ENCODE results near the gene ARHGEF1. TPM values are rescaled to one million over a fixed set of nuclear protein-coding genes. Genes with fewer than 3 reads are reported as not detected.
A peak's percentile ranks its signal among the peaks of the same experiment; 100 is the strongest.

The ARHGEF1 gene
- total and polyA plus RNA-seq, 5 donors: 39.7 to 43.9 (median 41.1) TPM

GRCh38 chr19:41906271-41906670 lies 23.3 kb downstream of the ARHGEF1 start:
- H3K27me3 ChIP-seq (ENCODE audit: control insufficient read depth, insufficient read depth): no peaks in the 10 kb centered on the region
- H3K9me3 ChIP-seq (ENCODE audit: control insufficient read depth, low read length): no peaks in the 10 kb centered on the region
- H3K4me3 ChIP-seq (ENCODE audit: low read length): no peak overlapping the region
- H3K4me1 ChIP-seq (ENCODE audit: control insufficient read depth, insufficient read depth, low read length): no peaks in the 10 kb centered on the region
- intact Hi-C loops (cut with DNase I): no loop called here
- no peak for ATAC-seq
- peak in 1 of 3 donors; percentile 27 for DNase-seq
- no peak overlapping the region for H3K27ac ChIP-seq (ENCODE audit: low read length)
- 72% methylated on average over 9 of the region's 9 CpGs for WGBS

- H3K27ac ChIP-seq (ENCODE audit: low read length): no peak overlapping the region
- H3K4me1 ChIP-seq (ENCODE audit: control insufficient read depth, insufficient read depth, low read length): no peaks in the 10 kb centered on the region
- 79% methylated on average over 21 of the region's 21 CpGs for WGBS
- H3K9me3 ChIP-seq (ENCODE audit: control insufficient read depth, low read length): no peaks in the 10 kb centered on the region
- ATAC-seq (no peak), DNase-seq (peak in 1 of 3 donors; percentile 7)
- intact Hi-C loops (cut with DNase I): no loop called here
- H3K27me3 ChIP-seq (ENCODE audit: control insufficient read depth, insufficient read depth): no peaks in the 10 kb centered on the region
- no peak overlapping the region for H3K4me3 ChIP-seq (ENCODE audit: low read length)
Observed at GRCh38 chr19:41906916-41907680, 24.1 kb downstream of the ARHGEF1 start.

- DNase-seq: peak in 1 of 3 donors; percentile 47
- no peak overlapping the region for H3K4me3 ChIP-seq (ENCODE audit: low read length)
Observed at GRCh38 chr19:41907994-41908615, 25.1 kb downstream of the ARHGEF1 start.

GRCh38 chr19:41908724-41909464 lies 25.9 kb downstream of the ARHGEF1 start:
- peak in 2 of 3 donors; percentile 42 to 55 for DNase-seq
- H3K4me3 ChIP-seq (ENCODE audit: low read length): no peak overlapping the region
- H3K27me3 ChIP-seq (ENCODE audit: control insufficient read depth, insufficient read depth): no peaks in the 10 kb centered on the region
- no peaks in the 10 kb centered on the region for H3K9me3 ChIP-seq (ENCODE audit: control insufficient read depth, low read length)
- intact Hi-C loops (cut with DNase I): no loop called here
- no peak overlapping the region for H3K27ac ChIP-seq (ENCODE audit: low read length)
- H3K4me1 ChIP-seq (ENCODE audit: control insufficient read depth, insufficient read depth, low read length): no peaks in the 10 kb centered on the region
- no peak for ATAC-seq
- WGBS: 73% methylated on average over 11 of the region's 11 CpGs

More at GRCh38 chr19:41907994-41908615, 25.1 kb downstream of the ARHGEF1 start:
- peak in 1 of 2 donors; percentile 2 for ATAC-seq
- Histone ChIP-seq H3K27me3 (ENCODE audit: control insufficient read depth, insufficient read depth) (no peaks in the 10 kb centered on the region), H3K4me1 (ENCODE audit: control insufficient read depth, insufficient read depth, low read length) (no peaks in the 10 kb centered on the region), H3K27ac (ENCODE audit: low read length) (no peak overlapping the region), H3K9me3 (ENCODE audit: control insufficient read depth, low read length) (no peaks in the 10 kb centered on the region)
- 85% methylated on average over 25 of the region's 25 CpGs for WGBS
- intact Hi-C loops (cut with DNase I): no loop called here

- WGBS: 46% methylated on average over 13 of the region's 13 CpGs
- Histone ChIP-seq H3K4me3 (ENCODE audit: low read length) (no peak overlapping the region), H3K9me3 (ENCODE audit: control insufficient read depth, low read length) (no peaks in the 10 kb centered on the region), H3K27ac (ENCODE audit: low read length) (no peak overlapping the region), H3K27me3 (ENCODE audit: control insufficient read depth, insufficient read depth) (no peaks in the 10 kb centered on the region), H3K4me1 (ENCODE audit: control insufficient read depth, insufficient read depth, low read length) (no peaks in the 10 kb centered on the region)
- ATAC-seq (no peak), DNase-seq (peak in 2 of 3 donors; percentile 39 to 44)
- intact Hi-C loops (cut with DNase I): no loop called here
Observed at GRCh38 chr19:41909706-41910105, 26.7 kb downstream of the ARHGEF1 start.

- intact Hi-C loops (cut with DNase I): no loop called here
- Histone ChIP-seq H3K4me3 (ENCODE audit: low read length) (no peak overlapping the region), H3K27ac (ENCODE audit: low read length) (no peak overlapping the region), H3K4me1 (ENCODE audit: control insufficient read depth, insufficient read depth, low read length) (no peaks in the 10 kb centered on the region), H3K27me3 (ENCODE audit: control insufficient read depth, insufficient read depth) (no peaks in the 10 kb centered on the region), H3K9me3 (ENCODE audit: control insufficient read depth, low read length) (no peaks in the 10 kb centered on the region)
- ATAC-seq (no peak), DNase-seq (peak in 2 of 3 donors; percentile 26 to 55)
- WGBS: 56% methylated on average over 12 of the region's 12 CpGs
Observed at GRCh38 chr19:41910240-41910991, 27.4 kb downstream of the ARHGEF1 start.

GRCh38 chr19:41910992-41911888 lies 28.3 kb downstream of the ARHGEF1 start:
- Histone ChIP-seq H3K27ac (ENCODE audit: low read length) (no peak overlapping the region), H3K27me3 (ENCODE audit: control insufficient read depth, insufficient read depth) (no peaks in the 10 kb centered on the region), H3K9me3 (ENCODE audit: control insufficient read depth, low read length) (no peaks in the 10 kb centered on the region), H3K4me1 (ENCODE audit: control insufficient read depth, insufficient read depth, low read length) (no peaks in the 10 kb centered on the region), H3K4me3 (ENCODE audit: low read length) (no peak overlapping the region)
- ATAC-seq (no peak), DNase-seq (peak in 2 of 3 donors; percentile 8 to 26)
- WGBS: 55% methylated on average over 13 of the region's 13 CpGs
- intact Hi-C loops (cut with DNase I): no loop called here

- peak in 2 of 3 donors; percentile 26 to 38 for DNase-seq
- H3K9me3 ChIP-seq (ENCODE audit: control insufficient read depth, low read length): no peaks in the 10 kb centered on the region
- 7% methylated on average over 29 of the region's 29 CpGs for WGBS
- H3K4me1 ChIP-seq (ENCODE audit: control insufficient read depth, insufficient read depth, low read length): no peaks in the 10 kb centered on the region
- H3K27ac ChIP-seq (ENCODE audit: low read length): no peak overlapping the region
- no peaks in the 10 kb centered on the region for H3K27me3 ChIP-seq (ENCODE audit: control insufficient read depth, insufficient read depth)
- no peak for ATAC-seq
- no peak overlapping the region for H3K4me3 ChIP-seq (ENCODE audit: low read length)
- intact Hi-C loops (cut with DNase I): no loop called here
Observed at GRCh38 chr19:41911889-41912731, 29.1 kb downstream of the ARHGEF1 start.

- Histone ChIP-seq H3K4me1 (ENCODE audit: control insufficient read depth, insufficient read depth, low read length) (no peaks in the 10 kb centered on the region), H3K27ac (ENCODE audit: low read length) (no peak overlapping the region), H3K27me3 (ENCODE audit: control insufficient read depth, insufficient read depth) (no peaks in the 10 kb centered on the region), H3K4me3 (ENCODE audit: low read length) (no peak overlapping the region), H3K9me3 (ENCODE audit: control insufficient read depth, low read length) (no peaks in the 10 kb centered on the region)
- under 1% methylated on average over 51 of the region's 51 CpGs for WGBS
- intact Hi-C loops (cut with DNase I): no loop called here
- ATAC-seq (peak in 1 of 2 donors; percentile 10), DNase-seq (peak in 2 of 3 donors; percentile 32 to 56)
Observed at GRCh38 chr19:41912899-41913537, 30.0 kb downstream of the ARHGEF1 start.
